ENCODE measurements around the gene INAFM2.

INAFM2 gene

GRCh38 chr15:40342416-40343320, 19.2 kb downstream of the INAFM2 start:
- DNase-seq (ENCODE audit: low read depth in 2 of 3, low spot score in 1 of 3): no peak

GRCh38 chr15:40343512-40343911, 20.0 kb downstream of the INAFM2 start:
- DNase-seq (ENCODE audit: low read depth in 2 of 3, low spot score in 1 of 3): no peak

GRCh38 chr15:40344217-40344616, 20.7 kb downstream of the INAFM2 start:
- no peak for DNase-seq (ENCODE audit: low read depth in 2 of 3, low spot score in 1 of 3)

GRCh38 chr15:40344631-40345120, 21.2 kb downstream of the INAFM2 start:
- peak; percentile 44 to 72 (median 54) for DNase-seq (ENCODE audit: low read depth in 2 of 3, low spot score in 1 of 3)

- DNase-seq (ENCODE audit: low read depth in 2 of 3, low spot score in 1 of 3): no peak
Observed at GRCh38 chr15:40345225-40345866, 21.9 kb downstream of the INAFM2 start.

GRCh38 chr15:40345867-40346578, 22.5 kb downstream of the INAFM2 start:
- DNase-seq (ENCODE audit: low read depth in 2 of 3, low spot score in 1 of 3): no peak

- DNase-seq (ENCODE audit: low read depth in 2 of 3, low spot score in 1 of 3): no peak
Observed at GRCh38 chr15:40346579-40347558, 23.4 kb downstream of the INAFM2 start.

- no peak for DNase-seq (ENCODE audit: low read depth in 2 of 3, low spot score in 1 of 3)
Observed at GRCh38 chr15:40347559-40348473, 24.3 kb downstream of the INAFM2 start.

GRCh38 chr15:40348474-40348870, 25.0 kb downstream of the INAFM2 start:
- DNase-seq (ENCODE audit: low read depth in 2 of 3, low spot score in 1 of 3): no peak

GRCh38 chr15:40349163-40349562, 25.7 kb downstream of the INAFM2 start:
- DNase-seq (ENCODE audit: low read depth in 2 of 3, low spot score in 1 of 3): no peak

- DNase-seq (ENCODE audit: low read depth in 2 of 3, low spot score in 1 of 3): no peak
Observed at GRCh38 chr15:40352281-40352901, 28.9 kb downstream of the INAFM2 start.

GRCh38 chr15:40353697-40354096, 30.2 kb downstream of the INAFM2 start:
- DNase-seq (ENCODE audit: low read depth in 2 of 3, low spot score in 1 of 3): no peak

GRCh38 chr15:40354408-40355171, 31.1 kb downstream of the INAFM2 start:
- DNase-seq (ENCODE audit: low read depth in 2 of 3, low spot score in 1 of 3): no peak

GRCh38 chr15:40355976-40356585, 32.6 kb downstream of the INAFM2 start:
- no peak for DNase-seq (ENCODE audit: low read depth in 2 of 3, low spot score in 1 of 3)

- no peak for DNase-seq (ENCODE audit: low read depth in 2 of 3, low spot score in 1 of 3)
Observed at GRCh38 chr15:40357246-40357645, 33.8 kb downstream of the INAFM2 start.

- peak; percentile 80 to 86 (median 81) for DNase-seq (ENCODE audit: low read depth in 2 of 3, low spot score in 1 of 3)
Observed at GRCh38 chr15:40357723-40358470, 34.4 kb downstream of the INAFM2 start, which contains the start of gene DISP2. Gene DISP2, plus strand, starts transcription at chr15:40358219. Its CDS starts 103 bp downstream, at chr15:40358322.

Data from stimulated activated CD4-positive, alpha-beta T cell treated with anti-CD3 and anti-CD28 coated beads, Interleukin-12 subunit alpha, Interleukin-12 subunit beta, amount 100 ng/mL, for 48 hours (primary cell).